Mesenchymal stem cell (in vitro differentiated cells and primary cell): ENCODE results near the gene PPP1R12B.
A peak's percentile ranks its signal among the peaks of the same experiment; 100 is the strongest.
"Not testable (repeated sequence)": the region's sequence is repeated elsewhere in the genome, so short reads cannot be mapped to it uniquely, and the experiment has no call there.

Experiments
- DNase-seq: peaks from one replicate; pipeline ENCODE4 v3.0.0-alpha.2; 2013
- H2AFZ ChIP-seq: one replicate; pipeline ENCODE4 v1.6.1; 2013; ENCODE audit warnings: low read depth, mild to moderate bottlenecking, control low read depth, inconsistent platforms, low read length, moderate library complexity
- H2AK5ac ChIP-seq: 2 replicates; pipeline ENCODE4 v1.6.1; 2013; ENCODE audit warnings: low read length, moderate library complexity, mild to moderate bottlenecking, inconsistent platforms; ENCODE audit not compliant: severe bottlenecking
- H2BK120ac ChIP-seq: one replicate; pipeline ENCODE4 v1.6.1; 2013; ENCODE audit warnings: low read depth, mild to moderate bottlenecking, inconsistent platforms, low read length, moderate library complexity
- H2BK12ac ChIP-seq, 2 experiments: one replicate each; pipeline ENCODE4 v1.6.1; 2013; ENCODE audit warnings: inconsistent platforms in 2 of 2, low read length in 2 of 2, mild to moderate bottlenecking in 2 of 2, moderate library complexity in 2 of 2, control low read depth in 1 of 2
- H2BK15ac ChIP-seq: one replicate; pipeline ENCODE4 v1.6.1; 2013; ENCODE audit warnings: mild to moderate bottlenecking, low read depth, inconsistent platforms; ENCODE audit not compliant: poor library complexity, severe bottlenecking
- H2BK5ac ChIP-seq: 2 replicates; pipeline ENCODE4 v1.6.1; 2013; ENCODE audit warnings: low read depth, mild to moderate bottlenecking, low read length, control low read depth, inconsistent platforms; ENCODE audit not compliant: poor library complexity, severe bottlenecking
- H3K14ac ChIP-seq, 2 experiments: one replicate each; pipeline ENCODE4 v1.6.1; 2013; ENCODE audit warnings: inconsistent platforms in 2 of 2, low read length in 2 of 2, control low read depth in 1 of 2, mild to moderate bottlenecking in 1 of 2, moderate library complexity in 1 of 2
- H3K18ac ChIP-seq, 2 experiments: one replicate each; pipeline ENCODE4 v1.6.1; 2013; ENCODE audit warnings: inconsistent platforms in 2 of 2, low read length in 2 of 2, control low read depth in 1 of 2, low read depth in 1 of 2, mild to moderate bottlenecking in 1 of 2
- H3K23ac ChIP-seq, 2 experiments: one replicate each; pipeline ENCODE4 v1.6.1; 2013; ENCODE audit warnings: inconsistent platforms in 2 of 2, low read length in 2 of 2, mild to moderate bottlenecking in 2 of 2, moderate library complexity in 2 of 2, control low read depth in 1 of 2
- H3K27ac ChIP-seq: 2 replicates; pipeline ENCODE4 v1.5.1; 2013; ENCODE audit warnings: mild to moderate bottlenecking, moderate library complexity, low read length, control low read depth, inconsistent platforms; ENCODE audit not compliant: poor library complexity, severe bottlenecking
- H3K27me3 ChIP-seq, 2 experiments: 2 replicates each; pipeline versions ENCODE4 v1.6.1 to v1.7.0; 2013; ENCODE audit warnings: low read length in 2 of 2, mild to moderate bottlenecking in 2 of 2, moderate library complexity in 2 of 2, control low read depth in 1 of 2, inconsistent platforms in 1 of 2; ENCODE audit not compliant: control insufficient read depth in 1 of 2, insufficient read depth in 1 of 2
- H3K36me3 ChIP-seq, 2 experiments: 2 replicates each; pipeline versions ENCODE4 v1.6.1 to v1.7.0; 2013; ENCODE audit warnings: low read length in 2 of 2, control low read depth in 1 of 2, inconsistent platforms in 1 of 2, low read depth in 1 of 2, mild to moderate bottlenecking in 1 of 2; ENCODE audit not compliant: insufficient read depth in 2 of 2, control insufficient read depth in 1 of 2
- H3K4ac ChIP-seq, 2 experiments: one replicate each; pipeline ENCODE4 v1.6.1; 2013; ENCODE audit warnings: inconsistent platforms in 2 of 2, low read length in 2 of 2, mild to moderate bottlenecking in 2 of 2, moderate library complexity in 2 of 2, control low read depth in 1 of 2, low read depth in 1 of 2
- H3K4me1 ChIP-seq: 2 replicates; pipeline ENCODE4 v1.6.1; 2013; ENCODE audit warnings: low read depth, low read length, control low read depth; ENCODE audit not compliant: control insufficient read depth, insufficient read depth
- H3K4me2 ChIP-seq: 2 replicates; pipeline ENCODE4 v1.6.1; 2013; ENCODE audit warnings: low read length, mild to moderate bottlenecking, inconsistent platforms; ENCODE audit not compliant: poor library complexity, severe bottlenecking
- H3K4me3 ChIP-seq, 2 experiments: 2 replicates each; pipeline versions ENCODE4 v1.5.1 to v1.7.0; 2013; ENCODE audit warnings: low read length in 2 of 2, mild to moderate bottlenecking in 2 of 2, control low read depth in 1 of 2, low read depth in 1 of 2; ENCODE audit not compliant: insufficient read depth in 1 of 2
- H3K79me1 ChIP-seq: replicated peaks from 2 replicates; pipeline ENCODE4 v1.6.1; 2013; ENCODE audit warnings: mild to moderate bottlenecking, control low read depth, low read length, inconsistent platforms; ENCODE audit not compliant: poor library complexity, severe bottlenecking
- H3K9ac ChIP-seq: 2 replicates; pipeline ENCODE4 v1.7.0; 2013; ENCODE audit warnings: mild to moderate bottlenecking, low read length, moderate library complexity
- H3K9me3 ChIP-seq: 2 replicates; pipeline ENCODE4 v1.7.0; 2013; ENCODE audit warnings: mild to moderate bottlenecking, low read length; ENCODE audit not compliant: control insufficient read depth
- H4K8ac ChIP-seq: one replicate; pipeline ENCODE4 v1.6.1; 2013; ENCODE audit warnings: inconsistent platforms, mild to moderate bottlenecking, low read length, moderate library complexity
- H4K91ac ChIP-seq: one replicate; pipeline ENCODE4 v1.6.1; 2013; ENCODE audit warnings: mild to moderate bottlenecking, low read length, inconsistent platforms
- WGBS: methylation state at CpG from one replicate; pipeline ENCODE4 v1.1.7; 2013; ENCODE audit warnings: mixed read lengths; 5-methylcytosine and 5-hydroxymethylcytosine counted together

The PPP1R12B gene

GRCh38 chr1:202579806-202580205, 231.3 kb downstream of the PPP1R12B start:
- H3K4me2 ChIP-seq: no peak overlapping the region
- H4K8ac ChIP-seq: no peak overlapping the region
- peaks cover 2% of the 10 kb centered on the region for H3K4me1 ChIP-seq
- H2BK120ac ChIP-seq: no peak overlapping the region
- peak overlapping the region; percentile 67 for H2AK5ac ChIP-seq
- peak overlapping the region; percentile 4 for H3K27ac ChIP-seq
- H2BK5ac ChIP-seq: no peak overlapping the region
- H3K9ac ChIP-seq: peak overlapping the region; percentile 47
- no peak overlapping the region for H2BK15ac ChIP-seq
- no peak overlapping the region for H3K18ac ChIP-seq
- DNase-seq: peak; percentile 72
- no peak overlapping the region for H4K91ac ChIP-seq
- H3K4ac ChIP-seq: no peak overlapping the region
- H3K36me3 ChIP-seq: peaks cover 0 to 23% of the 10 kb centered on the region in 2 experiments
- H3K27me3 ChIP-seq: no peaks in the 10 kb centered on the region
- H3K9me3 ChIP-seq: no peaks in the 10 kb centered on the region
- no peaks in the 10 kb centered on the region for H3K79me1 ChIP-seq
- H2BK12ac ChIP-seq: peak overlapping the region in 1 of 2 experiments; percentile 15
- H3K14ac ChIP-seq: no peak overlapping the region
- peak overlapping the region in 1 of 2 experiments; percentile 42 for H3K4me3 ChIP-seq
- WGBS: no CpG with 5 or more reads among the region's 2 CpGs
- H2AFZ ChIP-seq: no peak overlapping the region
- no peak overlapping the region for H3K23ac ChIP-seq

- no peak for DNase-seq
- H3K9me3 ChIP-seq: no peaks in the 10 kb centered on the region
- H4K8ac ChIP-seq: no peak overlapping the region
- H3K27ac ChIP-seq: no peak overlapping the region
- H3K4me1 ChIP-seq: peaks cover 2% of the 10 kb centered on the region
- H2BK120ac ChIP-seq: no peak overlapping the region
- H2AFZ ChIP-seq: no peak overlapping the region
- H3K36me3 ChIP-seq: peaks cover 0 to 23% of the 10 kb centered on the region in 2 experiments
- H3K9ac ChIP-seq: peak overlapping the region; percentile 47
- no peak overlapping the region for H4K91ac ChIP-seq
- H2BK15ac ChIP-seq: no peak overlapping the region
- H3K79me1 ChIP-seq: no peaks in the 10 kb centered on the region
- WGBS: 100% methylated on average over 1 of the region's 1 CpG
- no peaks in the 10 kb centered on the region for H3K27me3 ChIP-seq
- H3K14ac ChIP-seq: no peak overlapping the region
- no peak overlapping the region for H3K18ac ChIP-seq
- H3K4me2 ChIP-seq: no peak overlapping the region
- no peak overlapping the region for H2BK5ac ChIP-seq
- H3K4ac ChIP-seq: no peak overlapping the region
- no peak overlapping the region for H3K23ac ChIP-seq
- peak overlapping the region in 1 of 2 experiments; percentile 62 for H2BK12ac ChIP-seq
- no peak overlapping the region for H2AK5ac ChIP-seq
- H3K4me3 ChIP-seq: peak overlapping the region in 1 of 2 experiments; percentile 42
These were observed 232.1 kb downstream of the PPP1R12B start for GRCh38 chr1:202580619-202581018.

GRCh38 chr1:202582350-202582749, 233.9 kb downstream of the PPP1R12B start:
- not testable (repeated sequence) for H3K4me2 ChIP-seq, H3K18ac ChIP-seq, H3K9ac ChIP-seq, H2AK5ac ChIP-seq, H4K8ac ChIP-seq, H3K27me3 ChIP-seq, H2AFZ ChIP-seq, H2BK5ac ChIP-seq, H4K91ac ChIP-seq, DNase-seq, H3K79me1 ChIP-seq, H3K27ac ChIP-seq, H2BK12ac ChIP-seq, H2BK120ac ChIP-seq, H2BK15ac ChIP-seq, H3K4me3 ChIP-seq, H3K9me3 ChIP-seq, H3K23ac ChIP-seq, H3K4ac ChIP-seq, H3K4me1 ChIP-seq, H3K14ac ChIP-seq
- WGBS: 95% methylated on average over 4 of the region's 5 CpGs
- peaks cover 0 to 23% of the 10 kb centered on the region in 2 experiments for H3K36me3 ChIP-seq

- H2AK5ac ChIP-seq: no peak overlapping the region
- no peak overlapping the region for H4K91ac ChIP-seq
- H3K4me2 ChIP-seq: no peak overlapping the region
- no peak overlapping the region for H3K23ac ChIP-seq
- no peak overlapping the region for H4K8ac ChIP-seq
- no peaks in the 10 kb centered on the region for H3K9me3 ChIP-seq
- H3K79me1 ChIP-seq: no peaks in the 10 kb centered on the region
- H3K4me3 ChIP-seq: no peak overlapping the region
- H3K14ac ChIP-seq: no peak overlapping the region
- peaks cover 15% of the 10 kb centered on the region for H3K4me1 ChIP-seq
- H3K36me3 ChIP-seq: peaks cover 0 to 23% of the 10 kb centered on the region in 2 experiments
- H2AFZ ChIP-seq: no peak overlapping the region
- no peak overlapping the region for H2BK15ac ChIP-seq
- H3K4ac ChIP-seq: no peak overlapping the region
- WGBS: 64% methylated on average over 8 of the region's 8 CpGs
- no peak overlapping the region for H3K9ac ChIP-seq
- no peaks in the 10 kb centered on the region for H3K27me3 ChIP-seq
- H2BK12ac ChIP-seq: peak overlapping the region in 1 of 2 experiments; percentile 56
- H3K18ac ChIP-seq: peak overlapping the region in 1 of 2 experiments; percentile 49
- H2BK120ac ChIP-seq: no peak overlapping the region
- H3K27ac ChIP-seq: no peak overlapping the region
- no peak overlapping the region for H2BK5ac ChIP-seq
- DNase-seq: peak; percentile 82
These were observed 236.4 kb downstream of the PPP1R12B start for GRCh38 chr1:202584707-202585589.
